ENCODE measurements around the gene RBP3. TPM values are rescaled to one million over a fixed set of nuclear protein-coding genes. Genes with fewer than 3 reads are reported as not detected.

The RBP3 gene
- polyA plus RNA-seq, 1 donor (not counting 4 experiments of a cell fraction or from before 2014, with no cell fraction given), result not detected

DNA sequence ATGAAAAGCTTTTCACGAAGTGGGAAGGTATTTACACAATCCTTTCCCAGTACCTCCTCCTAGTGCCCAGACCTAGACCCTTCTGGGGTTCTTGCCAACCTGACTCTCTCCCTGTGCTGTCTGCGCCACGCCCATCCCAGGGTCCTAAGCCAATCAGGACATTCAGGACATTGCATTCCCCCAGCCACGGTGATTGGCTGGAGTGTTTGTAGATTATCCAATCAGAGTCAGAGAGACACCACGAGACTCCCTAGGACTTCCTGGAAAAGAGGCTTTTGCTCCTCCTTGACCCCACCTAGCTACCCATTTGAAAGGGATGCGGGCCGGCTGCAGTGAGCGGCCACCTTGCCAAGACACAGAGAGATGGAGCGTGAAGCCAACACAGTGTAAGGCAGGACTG lies 29.5 kb upstream of the RBP3 start:
- Histone ChIP-seq H3K9me1 (ENCODE audit: control insufficient read depth, extremely low read depth, insufficient read depth, low read length) (no peaks in the 10 kb centered on the region), H3K79me2 (ENCODE audit: control insufficient read depth, insufficient read depth, low read length) (no peaks in the 10 kb centered on the region), H3K4me1 (ENCODE audit: control insufficient read depth, extremely low read depth, insufficient read depth, low read length) (peaks cover 5% of the 10 kb centered on the region), H3K4me3 (ENCODE audit: control insufficient read depth in 2 of 3, extremely low read depth in 1 of 3, insufficient read depth in 2 of 3, low read depth in 1 of 3, low read length in 3 of 3) (no peak overlapping the region), H3K27ac (ENCODE audit: control insufficient read depth, insufficient read depth, low read length) (no peak overlapping the region), H3K9me3 (ENCODE audit: control insufficient read depth, low read depth, low read length) (no peaks in the 10 kb centered on the region), H3K9ac (ENCODE audit: control insufficient read depth, extremely low read depth, insufficient read depth, low read length) (no peak overlapping the region), H2AFZ (ENCODE audit: control insufficient read depth, low read length) (no peak overlapping the region), H3K36me3 (ENCODE audit: control insufficient read depth in 2 of 2, extremely low read depth in 1 of 2, insufficient read depth in 2 of 2, low read length in 2 of 2) (no peaks in the 10 kb centered on the region), H3K27me3 (ENCODE audit: control insufficient read depth, extremely low read depth, insufficient read depth, low read length) (peaks cover 13% of the 10 kb centered on the region), H4K20me1 (ENCODE audit: control insufficient read depth, extremely low read depth, insufficient read depth, low read length) (no peaks in the 10 kb centered on the region), H3K4me2 (ENCODE audit: control insufficient read depth, extremely low read depth, insufficient read depth, low read depth, low read length) (no peak overlapping the region)
- no peak for TF ChIP-seq EZH2 (IDR thresholded peaks at IDR 0.05; ENCODE audit: low read length)
- TF ChIP-seq, protein P1, sequence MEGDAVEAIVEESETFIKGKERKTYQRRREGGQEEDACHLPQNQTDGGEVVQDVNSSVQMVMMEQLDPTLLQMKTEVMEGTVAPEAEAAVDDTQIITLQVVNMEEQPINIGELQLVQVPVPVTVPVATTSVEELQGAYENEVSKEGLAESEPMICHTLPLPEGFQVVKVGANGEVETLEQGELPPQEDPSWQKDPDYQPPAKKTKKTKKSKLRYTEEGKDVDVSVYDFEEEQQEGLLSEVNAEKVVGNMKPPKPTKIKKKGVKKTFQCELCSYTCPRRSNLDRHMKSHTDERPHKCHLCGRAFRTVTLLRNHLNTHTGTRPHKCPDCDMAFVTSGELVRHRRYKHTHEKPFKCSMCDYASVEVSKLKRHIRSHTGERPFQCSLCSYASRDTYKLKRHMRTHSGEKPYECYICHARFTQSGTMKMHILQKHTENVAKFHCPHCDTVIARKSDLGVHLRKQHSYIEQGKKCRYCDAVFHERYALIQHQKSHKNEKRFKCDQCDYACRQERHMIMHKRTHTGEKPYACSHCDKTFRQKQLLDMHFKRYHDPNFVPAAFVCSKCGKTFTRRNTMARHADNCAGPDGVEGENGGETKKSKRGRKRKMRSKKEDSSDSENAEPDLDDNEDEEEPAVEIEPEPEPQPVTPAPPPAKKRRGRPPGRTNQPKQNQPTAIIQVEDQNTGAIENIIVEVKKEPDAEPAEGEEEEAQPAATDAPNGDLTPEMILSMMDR (optimal IDR thresholded peaks at IDR 0.05 in 1 of 3, IDR thresholded peaks at IDR 0.05 in 1 of 3, conservative IDR thresholded peaks at IDR 0.05 in 1 of 3; ENCODE audit: extremely low read depth in 1 of 3, insufficient read depth in 2 of 3, low read length in 3 of 3), result no peak
- FAIRE-seq (no peak), DNase-seq (ENCODE audit: low read depth, low spot score) (no peak)
- dilution Hi-C loops (cut with MboI; ENCODE audit: extremely low pct_ligation_motif_present, low sequenced_read_pairs), result no loop called here

DNA sequence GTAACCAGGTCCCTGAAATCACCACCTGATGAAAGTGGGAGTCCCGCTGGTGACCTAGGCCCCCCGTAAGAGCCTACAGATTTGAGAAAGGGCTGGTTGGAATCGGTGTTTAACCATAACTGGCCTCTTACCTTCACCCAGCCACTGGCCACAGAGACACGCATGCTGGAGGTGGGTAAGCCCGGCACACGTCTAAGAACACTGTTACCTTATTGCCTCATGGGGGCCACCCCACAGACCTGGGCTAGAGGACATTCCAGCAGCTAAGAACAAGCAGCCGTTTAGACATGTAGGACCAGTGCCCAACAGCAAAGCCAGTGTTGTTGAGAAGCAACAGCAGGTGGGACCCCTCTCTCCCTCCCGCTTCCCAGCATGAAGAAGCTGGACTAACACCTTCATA lies 28.4 kb upstream of the RBP3 start:
- Histone ChIP-seq H3K9me1 (ENCODE audit: control insufficient read depth, extremely low read depth, insufficient read depth, low read length) (no peaks in the 10 kb centered on the region), H3K4me2 (ENCODE audit: control insufficient read depth, extremely low read depth, insufficient read depth, low read depth, low read length) (no peak overlapping the region), H3K4me3 (ENCODE audit: control insufficient read depth in 2 of 3, extremely low read depth in 1 of 3, insufficient read depth in 2 of 3, low read depth in 1 of 3, low read length in 3 of 3) (no peak overlapping the region), H3K27me3 (ENCODE audit: control insufficient read depth, extremely low read depth, insufficient read depth, low read length) (peaks cover 18% of the 10 kb centered on the region), H3K4me1 (ENCODE audit: control insufficient read depth, extremely low read depth, insufficient read depth, low read length) (peaks cover 5% of the 10 kb centered on the region), H4K20me1 (ENCODE audit: control insufficient read depth, extremely low read depth, insufficient read depth, low read length) (no peaks in the 10 kb centered on the region), H3K36me3 (ENCODE audit: control insufficient read depth in 2 of 2, extremely low read depth in 1 of 2, insufficient read depth in 2 of 2, low read length in 2 of 2) (no peaks in the 10 kb centered on the region), H3K9me3 (ENCODE audit: control insufficient read depth, low read depth, low read length) (no peaks in the 10 kb centered on the region), H3K79me2 (ENCODE audit: control insufficient read depth, insufficient read depth, low read length) (no peaks in the 10 kb centered on the region), H3K9ac (ENCODE audit: control insufficient read depth, extremely low read depth, insufficient read depth, low read length) (no peak overlapping the region), H3K27ac (ENCODE audit: control insufficient read depth, insufficient read depth, low read length) (no peak overlapping the region), H2AFZ (ENCODE audit: control insufficient read depth, low read length) (no peak overlapping the region)
- dilution Hi-C loops (cut with MboI; ENCODE audit: extremely low pct_ligation_motif_present, low sequenced_read_pairs), result no loop called here
- FAIRE-seq (no peak), DNase-seq (ENCODE audit: low read depth, low spot score) (no peak)
- TF ChIP-seq EZH2 (IDR thresholded peaks at IDR 0.05; ENCODE audit: low read length), result no peak
- TF ChIP-seq, protein P1 (optimal IDR thresholded peaks at IDR 0.05 in 1 of 3, IDR thresholded peaks at IDR 0.05 in 1 of 3, conservative IDR thresholded peaks at IDR 0.05 in 1 of 3; ENCODE audit: extremely low read depth in 1 of 3, insufficient read depth in 2 of 3, low read length in 3 of 3), result no peak

All from keratinocyte (primary cell).